ENCODE data around the gene BTN2A1. TPM values are rescaled to one million over a fixed set of nuclear protein-coding genes. Genes with fewer than 3 reads are reported as not detected.

Gene BTN2A1
- 1 to 10 TPM; 6.2 to 9.7 (median 8.1) TPM for total RNA-seq

DNA sequence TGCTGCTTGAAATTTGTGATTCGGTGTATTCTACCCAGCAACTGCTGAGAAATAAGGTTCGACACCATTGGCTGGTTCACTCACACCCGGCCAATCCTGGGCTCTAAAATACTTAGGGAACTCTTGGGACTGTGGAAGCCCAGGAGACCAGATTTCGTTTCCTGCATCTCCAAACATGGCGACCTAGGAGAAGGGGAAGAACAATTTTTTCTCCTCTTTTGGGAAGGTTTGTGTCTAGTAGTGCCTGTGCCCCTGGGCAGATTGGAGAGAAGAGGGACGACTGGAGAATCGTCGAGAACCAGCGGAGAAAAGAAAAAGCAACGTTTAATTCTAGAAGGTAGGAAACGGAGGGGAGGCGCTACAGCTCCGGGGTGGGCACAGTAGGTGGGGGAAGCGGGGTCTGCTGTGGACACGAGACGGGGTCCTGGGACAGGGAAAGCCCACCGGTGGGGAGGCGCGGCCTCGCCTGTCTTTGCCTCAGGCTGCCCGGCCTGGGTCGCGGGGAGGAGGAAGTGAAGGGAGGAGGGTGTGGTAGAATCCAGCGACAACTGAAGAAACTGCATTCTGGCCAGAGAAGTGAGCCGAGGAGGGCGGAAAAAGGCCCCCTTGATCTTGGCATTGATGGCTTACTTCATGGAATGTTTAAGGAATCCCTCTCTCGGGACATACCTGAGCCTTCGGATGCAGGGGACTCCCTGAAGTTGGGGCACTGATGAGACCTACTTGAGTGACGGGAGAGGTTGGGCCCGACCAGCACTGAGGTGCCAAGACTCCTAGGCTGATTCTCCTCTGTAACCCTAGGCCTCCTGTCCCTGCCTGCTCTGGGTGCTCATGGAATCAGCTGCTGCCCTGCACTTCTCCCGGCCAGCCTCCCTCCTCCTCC is at the start of gene BTN2A1:
BTN2A1 (plus strand) TSS at position 150 of the 883 bp plus-strand sequence; CDS start at position 832, 682 bp downstream.
- in situ Hi-C loops (cut with MboI; ENCODE audit: low sequenced_read_pairs in 4 of 4) (no loop called here), intact Hi-C loops (cut with DNase I; ENCODE audit: low total_unique reads) (loop anchor here (1.0 to 5.0 kb wide), 3 partner anchors 56 to 286 kb away; partner anchors contain the start of gene BTN3A1)
- Histone ChIP-seq H3K9me3 (no peaks in the 10 kb centered on the region), H3K27me3 (no peaks in the 10 kb centered on the region), H3K4me1 (peaks cover 28 to 37% of the 10 kb centered on the region in 2 donors), H3K36me3 (peaks cover 0 to 30% of the 10 kb centered on the region in 2 donors), H3K4me3 (peak within 1 kb of the TSS; percentile 74 to 94 (median 86)), H3K27ac (peak within 1 kb of the TSS; percentile 93 to 97 (median 94))
- peak; percentile 99 to 100 for ATAC-seq
- DNase-seq = peak; percentile 82
- TF ChIP-seq POLR2A (IDR thresholded peaks at IDR 0.05) = peak in 1 of 2 donors; percentile 34
- TF ChIP-seq, protein P1, sequence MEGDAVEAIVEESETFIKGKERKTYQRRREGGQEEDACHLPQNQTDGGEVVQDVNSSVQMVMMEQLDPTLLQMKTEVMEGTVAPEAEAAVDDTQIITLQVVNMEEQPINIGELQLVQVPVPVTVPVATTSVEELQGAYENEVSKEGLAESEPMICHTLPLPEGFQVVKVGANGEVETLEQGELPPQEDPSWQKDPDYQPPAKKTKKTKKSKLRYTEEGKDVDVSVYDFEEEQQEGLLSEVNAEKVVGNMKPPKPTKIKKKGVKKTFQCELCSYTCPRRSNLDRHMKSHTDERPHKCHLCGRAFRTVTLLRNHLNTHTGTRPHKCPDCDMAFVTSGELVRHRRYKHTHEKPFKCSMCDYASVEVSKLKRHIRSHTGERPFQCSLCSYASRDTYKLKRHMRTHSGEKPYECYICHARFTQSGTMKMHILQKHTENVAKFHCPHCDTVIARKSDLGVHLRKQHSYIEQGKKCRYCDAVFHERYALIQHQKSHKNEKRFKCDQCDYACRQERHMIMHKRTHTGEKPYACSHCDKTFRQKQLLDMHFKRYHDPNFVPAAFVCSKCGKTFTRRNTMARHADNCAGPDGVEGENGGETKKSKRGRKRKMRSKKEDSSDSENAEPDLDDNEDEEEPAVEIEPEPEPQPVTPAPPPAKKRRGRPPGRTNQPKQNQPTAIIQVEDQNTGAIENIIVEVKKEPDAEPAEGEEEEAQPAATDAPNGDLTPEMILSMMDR (IDR thresholded peaks at IDR 0.05 in 4 of 5, conservative IDR thresholded peaks at IDR 0.05 in 1 of 5) = no peak

DNA sequence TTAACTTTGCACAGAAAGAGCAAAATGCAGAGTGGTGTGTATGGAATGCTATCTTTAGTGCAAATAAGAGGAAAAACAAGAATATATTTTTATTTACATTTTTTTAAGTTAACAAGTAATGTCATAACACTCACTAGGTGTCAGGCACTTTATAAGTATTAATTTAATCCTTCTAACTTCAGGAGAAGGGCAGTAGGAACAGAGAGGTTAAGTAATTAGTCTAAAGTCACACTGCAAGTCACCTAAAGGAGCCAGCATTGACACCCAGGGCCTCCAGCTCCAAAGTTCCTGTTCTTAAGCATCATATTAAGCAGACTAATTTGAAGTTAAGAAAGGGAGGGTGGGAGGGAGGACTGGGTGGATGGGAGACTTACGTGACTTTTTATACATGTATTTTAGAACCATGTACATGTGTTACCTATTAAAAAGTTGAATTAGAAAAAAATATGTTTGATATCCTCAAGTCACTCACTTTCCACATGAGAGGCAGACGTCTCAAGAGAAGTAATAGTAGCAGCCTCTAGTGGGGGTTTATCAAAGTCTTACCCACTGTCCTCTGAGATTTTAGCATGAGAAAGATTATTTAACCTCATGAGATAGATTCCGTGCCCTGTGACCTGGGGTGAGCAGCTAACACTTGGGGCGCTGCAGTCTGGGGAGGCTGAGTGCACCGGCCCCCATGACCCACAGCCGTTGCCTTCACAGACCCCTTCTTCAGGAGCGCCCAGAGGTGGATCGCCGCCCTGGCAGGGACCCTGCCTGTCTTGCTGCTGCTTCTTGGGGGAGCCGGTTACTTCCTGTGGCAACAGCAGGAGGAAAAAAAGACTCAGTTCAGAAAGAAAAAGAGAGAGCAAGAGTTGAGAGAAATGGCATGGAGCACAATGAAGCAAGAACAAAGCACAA is 48.7 kb upstream of the BTN2A1 start:
- no peak overlapping the region for H3K27ac ChIP-seq
- intact Hi-C loops (cut with DNase I; ENCODE audit: low total_unique reads) = no loop called here
- no peaks in the 10 kb centered on the region for H3K4me1 ChIP-seq
- in situ Hi-C loops (cut with MboI; ENCODE audit: low sequenced_read_pairs in 4 of 4) = no loop called here
- H3K36me3 ChIP-seq = no peaks in the 10 kb centered on the region
- ATAC-seq (no peak), DNase-seq (no peak)
- H3K27me3 ChIP-seq = no peaks in the 10 kb centered on the region
- no peak for TF ChIP-seq POLR2A (IDR thresholded peaks at IDR 0.05)
- TF ChIP-seq, protein P1 (IDR thresholded peaks at IDR 0.05 in 4 of 5, conservative IDR thresholded peaks at IDR 0.05 in 1 of 5) = no peak
- no peaks in the 10 kb centered on the region for H3K9me3 ChIP-seq
- no peak overlapping the region for H3K4me3 ChIP-seq

DNA sequence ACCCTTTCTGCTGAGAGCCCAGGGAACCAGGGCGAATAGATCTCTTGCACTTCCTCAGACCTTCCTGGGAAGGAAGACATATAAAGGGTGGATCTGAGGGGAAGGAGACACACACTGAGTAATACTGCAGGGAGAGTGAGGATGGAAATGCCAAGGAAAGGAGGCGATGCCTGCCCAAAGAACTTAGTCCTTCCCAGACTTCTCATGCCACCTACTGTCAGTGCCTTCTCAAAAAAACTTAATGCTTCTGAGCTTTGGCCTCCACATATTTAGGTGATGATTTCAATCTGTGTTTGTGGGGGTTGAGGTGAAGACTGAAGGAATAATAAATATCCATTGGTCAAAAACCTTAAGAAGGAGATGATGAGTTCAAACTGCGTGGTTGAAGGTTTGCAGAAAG is 46.0 kb upstream of the BTN2A1 start:
- no peak for ATAC-seq
- no peak for TF ChIP-seq POLR2A (IDR thresholded peaks at IDR 0.05)
- TF ChIP-seq, protein P1 (IDR thresholded peaks at IDR 0.05 in 4 of 5, conservative IDR thresholded peaks at IDR 0.05 in 1 of 5) = no peak
- intact Hi-C loops (cut with DNase I; ENCODE audit: low total_unique reads) = no loop called here

DNA sequence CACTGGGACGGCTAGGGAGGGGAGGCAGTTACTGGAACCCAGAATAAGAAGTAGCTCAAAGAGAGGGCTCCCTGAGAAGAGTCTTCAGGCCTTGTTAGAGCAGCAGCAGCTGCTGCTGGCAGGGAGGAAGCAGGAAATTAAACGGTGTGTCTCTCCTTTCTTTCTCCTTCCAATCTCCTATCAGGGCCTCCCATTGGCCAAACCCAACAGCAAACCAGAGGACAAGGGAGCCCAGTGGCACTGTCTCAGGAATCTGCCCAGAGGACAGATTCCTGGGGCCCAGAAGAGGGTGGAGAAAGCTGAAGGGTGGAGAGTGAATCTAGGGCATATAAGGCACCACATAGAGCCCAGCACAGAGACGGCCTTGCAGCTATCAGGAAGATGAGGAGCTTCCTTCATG is 45.5 kb upstream of the BTN2A1 start:
- Histone ChIP-seq H3K36me3 (no peaks in the 10 kb centered on the region), H3K4me1 (no peaks in the 10 kb centered on the region), H3K27ac (no peak overlapping the region), H3K9me3 (no peaks in the 10 kb centered on the region), H3K4me3 (no peak overlapping the region), H3K27me3 (no peaks in the 10 kb centered on the region)
- in situ Hi-C loops (cut with MboI; ENCODE audit: low sequenced_read_pairs in 4 of 4) (no loop called here), intact Hi-C loops (cut with DNase I; ENCODE audit: low total_unique reads) (no loop called here)
- ATAC-seq (no peak), DNase-seq (no peak)
- TF ChIP-seq POLR2A (IDR thresholded peaks at IDR 0.05) = no peak
- TF ChIP-seq, protein P1 (IDR thresholded peaks at IDR 0.05 in 4 of 5, conservative IDR thresholded peaks at IDR 0.05 in 1 of 5) = no peak

More for the DNA sequence above, 46.0 kb upstream of the BTN2A1 start:
- no peak overlapping the region for H3K4me3 ChIP-seq
- no peak for DNase-seq
- no peaks in the 10 kb centered on the region for H3K9me3 ChIP-seq
- H3K4me1 ChIP-seq = no peaks in the 10 kb centered on the region
- no peak overlapping the region for H3K27ac ChIP-seq
- no peaks in the 10 kb centered on the region for H3K36me3 ChIP-seq
- in situ Hi-C loops (cut with MboI; ENCODE audit: low sequenced_read_pairs in 4 of 4) = no loop called here
- H3K27me3 ChIP-seq = no peaks in the 10 kb centered on the region
